GM18507 (cell line): ENCODE results near the gene RSPO3.
"Not testable (repeated sequence)": the region's sequence is repeated elsewhere in the genome, so short reads cannot be mapped to it uniquely, and the experiment has no call there.

Experiments
- DNase-seq: peaks from one replicate; pipeline ENCODE4 v3.0.0; 2011; ENCODE audit warnings: low read depth; ENCODE audit not compliant: insufficient read length; ENCODE audit errors: extremely low spot score
- FAIRE-seq: peaks from 2 replicates; lab custom pipeline; 2011; peaks lifted over from hg19 to GRCh38; lab: Jason Lieb, UNC

Gene RSPO3

GRCh38 chr6:127225497-127225896, 107.0 kb downstream of the RSPO3 start:
- DNase-seq, result no peak

GRCh38 chr6:127233819-127234218, 115.3 kb downstream of the RSPO3 start:
- FAIRE-seq, DNase-seq: not testable (repeated sequence)

More at GRCh38 chr6:127225497-127225896, 107.0 kb downstream of the RSPO3 start:
- FAIRE-seq, result no peak

- DNase-seq (no peak), FAIRE-seq (no peak)
Measured at GRCh38 chr6:127243501-127243900, 125.0 kb downstream of the RSPO3 start.
